Activated CD4-positive, alpha-beta T cell treated with anti-CD3 and anti-CD28 coated beads, Interleukin-2, amount 50 U/mL, for 4 hours (primary cell): ENCODE results near the gene PIWIL1.

Experiments
- DNase-seq, 2 experiments: peaks; one replicate each; pipeline ENCODE4 v3.0.0-alpha.2; 2020

PIWIL1 gene

DNA sequence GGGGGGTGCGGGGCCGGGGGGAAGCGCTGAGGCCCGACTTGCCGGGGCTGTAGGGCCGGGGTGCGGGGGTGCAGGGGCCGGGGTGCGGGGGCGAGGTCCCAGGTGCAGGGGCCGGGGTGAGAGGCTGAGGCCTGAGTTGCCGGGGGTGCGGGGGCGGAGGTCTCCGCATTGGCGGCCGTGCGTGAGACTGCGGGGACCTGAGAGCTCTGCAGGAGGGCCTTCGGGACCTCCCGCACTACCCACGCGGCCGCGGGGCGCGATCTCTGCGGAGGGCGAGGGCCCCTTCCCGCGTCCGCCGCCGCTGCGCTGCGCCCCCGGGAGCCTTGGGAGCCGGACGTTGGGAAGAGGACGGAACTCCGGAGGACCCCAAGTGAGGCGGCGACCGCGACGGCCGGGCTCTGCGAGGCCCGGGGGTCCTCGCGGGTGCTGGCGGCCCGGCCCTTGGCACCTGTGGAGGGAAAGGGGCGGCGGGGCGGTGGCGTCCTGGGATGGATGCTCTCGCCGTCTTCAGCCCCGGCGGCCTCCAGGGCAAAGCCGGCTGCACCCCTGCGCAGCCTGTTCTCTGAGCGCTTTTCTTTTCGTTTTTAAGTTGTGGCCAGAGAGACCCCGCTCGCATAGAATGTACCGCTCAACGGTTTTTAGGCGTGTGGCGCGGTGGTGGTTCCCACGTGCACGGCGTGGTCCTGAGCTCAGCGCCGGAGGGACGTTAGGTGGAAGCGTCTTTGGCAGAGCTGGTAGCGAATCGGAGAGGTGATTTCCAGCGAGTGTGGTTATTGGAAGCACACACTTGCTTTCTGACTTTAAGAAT is 1.3 kb downstream of the PIWIL1 start:
- no peak for DNase-seq

DNA sequence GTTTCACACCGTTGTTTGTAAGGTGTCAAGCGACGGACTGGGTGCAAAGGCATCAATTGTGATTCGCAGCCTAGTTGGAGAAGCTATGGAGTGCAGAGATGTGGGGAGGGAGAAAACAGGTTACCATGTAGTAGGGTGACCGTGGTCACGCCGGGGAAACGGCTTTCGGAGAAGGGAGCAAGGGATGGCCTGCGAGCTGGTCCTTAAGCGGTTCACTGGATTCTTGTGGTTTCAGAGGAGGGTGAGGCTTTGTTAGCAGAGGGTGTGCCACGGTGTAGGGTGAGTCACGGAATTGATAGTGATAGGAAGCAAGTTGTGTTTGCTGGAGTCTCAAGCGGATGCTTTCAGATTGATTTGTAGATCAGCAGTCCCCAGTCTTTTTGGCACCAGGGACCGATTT is 2.3 kb downstream of the PIWIL1 start:
- no peak for DNase-seq

DNA sequence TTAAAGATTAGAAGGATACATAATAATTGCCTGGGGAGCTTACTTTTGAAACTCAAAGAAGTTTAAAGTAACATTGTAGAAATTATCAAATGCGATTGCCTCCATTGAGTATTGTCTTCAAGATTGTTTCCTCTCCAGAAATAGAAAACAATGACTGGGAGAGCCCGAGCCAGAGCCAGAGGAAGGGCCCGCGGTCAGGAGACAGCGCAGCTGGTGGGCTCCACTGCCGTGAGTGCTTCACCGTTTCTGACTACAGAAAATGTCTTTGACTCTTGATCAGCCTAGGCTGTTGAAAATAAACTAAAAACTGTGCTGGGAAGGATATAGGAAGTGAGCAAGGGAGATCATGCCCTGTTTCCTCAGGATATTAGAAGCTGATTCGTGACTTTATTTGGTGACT is 4.8 kb downstream of the PIWIL1 start:
- DNase-seq, result no peak

DNA sequence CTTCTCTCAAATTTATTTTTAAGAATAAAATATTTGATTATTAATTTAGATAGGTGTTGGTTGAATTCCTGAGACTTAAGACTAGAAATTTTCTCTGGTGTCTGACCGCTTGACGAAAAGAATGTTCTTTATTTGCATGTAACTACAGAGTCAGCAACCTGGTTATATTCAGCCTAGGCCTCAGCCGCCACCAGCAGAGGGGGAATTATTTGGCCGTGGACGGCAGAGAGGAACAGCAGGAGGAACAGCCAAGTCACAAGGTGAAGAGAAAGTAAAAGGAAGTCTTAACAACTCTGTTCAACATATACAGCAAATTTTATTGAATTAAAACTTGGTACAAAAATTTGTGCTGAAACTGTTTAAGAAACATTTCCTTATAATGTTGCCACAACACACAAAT is 5.2 kb downstream of the PIWIL1 start:
- no peak for DNase-seq

DNA sequence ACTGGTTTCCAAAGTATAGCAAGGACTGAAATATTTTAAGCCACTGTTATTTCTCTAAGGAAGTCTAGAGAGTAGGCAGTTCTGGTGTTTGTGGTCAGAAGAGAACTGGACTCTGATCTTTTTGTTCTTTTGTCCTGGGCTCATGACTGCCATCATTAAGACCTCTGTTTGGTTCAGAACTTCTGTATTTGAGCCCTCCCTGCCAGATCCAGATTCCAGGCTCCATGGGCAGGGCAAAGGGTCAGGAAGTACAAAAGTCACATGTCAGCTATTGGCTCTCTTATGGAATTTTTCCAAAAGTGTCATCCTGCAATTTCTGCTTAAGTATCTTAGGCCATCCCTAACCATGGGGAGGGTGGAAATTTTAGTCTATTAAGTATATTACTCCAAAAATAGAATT is 6.8 kb downstream of the PIWIL1 start:
- DNase-seq, result no peak

DNA sequence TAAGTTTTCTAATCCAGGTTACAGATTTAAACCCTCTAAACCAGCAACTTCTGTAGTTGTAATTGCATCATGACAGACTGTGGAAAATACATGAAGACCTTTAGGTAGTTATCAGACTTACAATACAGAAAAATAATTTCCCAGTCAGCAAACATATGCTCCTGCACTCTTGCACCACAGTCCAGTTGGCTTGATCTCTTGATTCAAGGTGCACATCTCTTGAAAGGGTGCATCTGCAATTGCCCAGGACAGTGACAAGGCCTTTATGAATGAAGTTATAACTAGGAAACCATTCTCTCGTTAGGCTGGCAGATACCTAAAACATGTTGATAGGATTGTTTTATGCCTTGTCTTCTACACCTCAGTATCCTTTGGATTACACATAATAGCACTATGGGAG is 7.6 kb downstream of the PIWIL1 start:
- DNase-seq, result no peak

DNA sequence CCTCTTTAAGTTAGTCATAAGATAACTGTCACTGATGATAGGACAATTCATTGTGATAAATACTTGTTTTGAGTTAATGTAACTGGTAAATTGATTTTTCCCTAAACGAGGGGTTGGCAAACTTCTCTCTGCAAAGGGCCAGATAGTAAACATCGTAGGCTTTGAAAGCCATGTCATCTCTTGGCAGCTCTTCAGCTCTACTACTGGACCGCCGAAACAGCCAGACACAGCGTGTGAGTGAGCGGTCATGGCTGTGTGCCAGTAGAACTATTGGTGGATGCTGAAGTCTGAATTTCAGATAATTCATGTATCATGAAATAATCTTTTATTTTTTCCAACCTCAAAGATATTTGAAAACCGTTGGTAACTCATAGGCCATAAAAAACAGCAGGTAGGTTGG is 9.9 kb downstream of the PIWIL1 start:
- no peak for DNase-seq

DNA sequence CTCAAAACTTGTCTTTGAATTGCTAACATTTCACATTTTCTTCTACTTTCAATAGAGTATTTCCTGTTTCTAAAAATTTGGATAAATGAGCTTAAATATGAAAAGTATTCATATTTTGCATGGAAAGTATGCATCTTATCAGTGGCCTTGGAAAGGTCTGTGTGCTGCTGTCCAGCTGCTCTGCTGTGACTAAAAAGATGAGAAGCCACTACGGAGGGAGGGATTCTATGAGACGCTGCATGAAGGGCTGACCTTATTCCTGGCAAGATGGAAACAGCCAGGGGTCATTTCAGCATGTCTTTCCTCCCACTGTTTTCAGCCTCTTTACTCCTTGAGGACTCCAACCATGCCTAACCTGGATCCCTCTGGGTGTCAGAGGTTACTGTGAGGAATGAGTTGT is 13.0 kb downstream of the PIWIL1 start:
- no peak for DNase-seq

DNA sequence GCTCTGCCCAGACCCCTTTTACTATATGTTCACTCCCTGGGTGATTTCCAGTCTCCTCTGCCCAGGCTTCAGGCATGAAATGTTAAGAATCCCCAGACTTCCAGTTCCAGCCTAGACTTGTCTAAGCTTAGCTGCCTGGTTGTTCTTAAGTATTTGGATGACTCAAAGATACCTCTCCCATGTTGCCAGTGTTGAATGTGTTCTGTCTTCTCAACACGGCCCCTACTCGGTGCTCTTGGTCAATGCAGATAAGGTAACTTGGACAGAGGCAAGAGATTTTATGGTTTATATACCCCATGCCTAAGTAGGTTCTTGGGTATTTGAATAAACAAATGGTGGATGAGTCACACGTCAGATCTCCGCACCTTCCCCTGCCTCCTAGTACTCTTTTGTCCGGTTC is 13.6 kb downstream of the PIWIL1 start:
- DNase-seq, result no peak

DNA sequence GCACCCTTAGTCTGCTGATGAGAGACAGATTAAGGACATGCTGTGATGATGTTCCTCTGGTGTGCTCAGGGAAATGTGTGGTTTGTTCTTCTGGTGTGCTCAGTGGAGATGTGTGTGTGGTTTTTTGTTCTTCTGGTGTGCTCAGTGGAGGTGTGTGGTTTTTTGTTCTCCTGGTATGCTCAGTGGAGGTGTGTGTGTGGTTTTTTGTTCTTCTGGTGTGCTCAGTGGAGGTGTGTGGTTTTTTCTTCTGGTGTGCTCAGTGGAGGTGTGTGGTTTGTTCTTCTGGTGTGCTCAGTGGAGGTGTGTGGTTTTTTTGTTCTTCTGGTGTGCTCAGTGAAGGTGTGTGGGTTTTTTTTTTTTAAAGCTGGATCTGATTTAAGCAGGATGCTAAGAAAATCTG is 15.4 kb downstream of the PIWIL1 start:
- DNase-seq, result no peak

DNA sequence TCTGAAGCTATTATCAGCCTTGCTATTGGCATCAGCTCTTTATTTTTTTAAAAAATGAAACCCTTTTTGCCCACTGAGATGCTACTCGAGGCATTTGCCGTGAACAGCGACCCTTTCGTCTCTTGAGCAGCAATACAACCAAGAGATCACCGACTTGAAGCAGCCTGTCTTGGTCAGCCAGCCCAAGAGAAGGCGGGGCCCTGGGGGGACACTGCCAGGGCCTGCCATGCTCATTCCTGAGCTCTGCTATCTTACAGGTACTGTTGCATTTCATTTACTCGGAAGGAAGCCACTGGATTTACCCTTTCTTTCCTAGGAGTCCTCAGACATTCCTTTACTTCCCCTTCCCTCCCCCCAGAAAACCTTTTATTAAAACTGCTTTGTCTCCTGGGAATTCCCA is 16.7 kb downstream of the PIWIL1 start:
- DNase-seq, result no peak

DNA sequence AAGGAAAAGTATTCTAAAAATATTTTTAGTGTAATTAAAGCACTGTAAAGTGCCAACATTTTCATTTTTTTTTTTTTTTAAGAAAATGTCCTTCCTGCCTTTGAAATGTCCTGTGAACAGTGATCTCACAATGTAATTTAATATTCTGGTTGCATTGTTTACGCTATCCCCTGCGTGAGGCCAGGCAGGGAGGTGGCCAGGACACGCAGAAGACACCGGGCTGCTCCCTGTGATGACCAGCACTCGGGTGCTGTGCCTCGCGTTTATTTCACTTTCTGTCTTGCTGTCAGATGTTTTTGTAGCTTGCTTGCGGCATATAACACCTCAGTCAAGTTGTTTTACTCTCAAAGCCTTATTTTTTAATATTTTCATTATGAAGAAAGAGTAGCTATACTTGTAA is 18.5 kb downstream of the PIWIL1 start:
- DNase-seq, result no peak

DNA sequence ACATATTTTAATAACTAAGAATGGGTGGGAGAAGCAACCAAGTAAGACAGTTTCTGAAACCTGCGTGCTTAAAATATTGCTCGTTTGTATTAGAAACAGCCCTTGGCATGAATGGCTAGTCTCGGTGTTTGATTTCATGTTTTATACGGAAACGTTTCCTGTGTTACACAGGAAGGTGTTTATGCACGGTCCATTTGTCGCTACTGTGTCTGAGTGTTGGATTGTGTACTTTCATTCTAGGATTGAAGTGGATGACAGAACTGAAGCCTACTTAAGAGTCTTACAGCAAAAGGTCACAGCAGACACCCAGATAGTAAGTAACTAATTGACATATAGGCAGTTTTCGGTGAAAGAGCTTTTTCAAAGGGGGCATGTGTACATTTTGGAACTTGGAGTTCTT is 19.6 kb downstream of the PIWIL1 start:
- no peak for DNase-seq

DNA sequence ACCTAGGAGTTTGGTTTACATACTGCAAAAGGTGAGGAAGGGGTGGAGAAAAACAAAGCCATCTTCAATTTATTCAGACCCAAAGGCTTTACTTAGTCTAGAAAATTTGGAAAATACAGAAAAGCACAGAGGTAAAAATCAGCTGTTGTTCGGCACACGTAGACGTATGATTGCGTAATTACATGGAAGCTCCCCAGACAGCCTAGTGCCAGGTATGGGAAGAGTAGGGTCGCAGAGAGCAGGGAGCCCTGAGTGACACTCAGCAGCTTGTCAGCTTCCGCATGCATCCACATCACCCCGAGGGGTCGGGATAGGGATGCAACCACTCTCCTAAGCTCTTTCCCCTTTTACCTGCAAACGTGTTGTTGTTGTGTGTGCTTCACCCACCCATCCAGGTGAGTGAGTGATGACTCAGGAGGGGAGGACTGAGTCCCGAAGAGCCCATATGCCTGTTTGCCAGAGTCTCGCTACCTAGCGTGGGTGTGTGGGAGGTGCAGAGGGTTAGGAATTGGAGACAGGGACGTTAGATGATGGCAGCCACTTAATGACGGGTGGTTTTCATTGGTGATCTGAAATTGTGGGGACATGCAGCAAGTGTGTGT is 20.1 kb downstream of the PIWIL1 start:
- DNase-seq, result no peak

DNA sequence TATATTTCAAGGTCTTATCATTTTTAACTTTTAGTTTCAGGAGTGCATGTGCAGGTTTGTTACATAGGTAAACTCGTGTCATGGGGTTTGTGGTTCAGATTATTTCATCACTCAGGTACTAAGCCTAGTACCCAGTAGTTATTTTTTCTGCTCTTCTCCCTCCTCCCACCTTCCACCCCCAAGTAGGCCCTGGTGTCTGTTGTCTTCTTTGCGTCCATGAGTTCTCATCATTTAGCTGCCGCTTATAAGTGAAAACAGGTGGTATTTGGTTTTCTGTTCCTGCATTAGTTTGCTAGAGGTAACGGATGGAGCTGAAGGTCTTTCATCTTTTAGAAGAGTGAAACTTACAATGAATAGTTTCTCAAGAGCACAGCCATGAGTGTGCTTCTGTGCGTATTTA is 24.4 kb downstream of the PIWIL1 start:
- no peak for DNase-seq

DNA sequence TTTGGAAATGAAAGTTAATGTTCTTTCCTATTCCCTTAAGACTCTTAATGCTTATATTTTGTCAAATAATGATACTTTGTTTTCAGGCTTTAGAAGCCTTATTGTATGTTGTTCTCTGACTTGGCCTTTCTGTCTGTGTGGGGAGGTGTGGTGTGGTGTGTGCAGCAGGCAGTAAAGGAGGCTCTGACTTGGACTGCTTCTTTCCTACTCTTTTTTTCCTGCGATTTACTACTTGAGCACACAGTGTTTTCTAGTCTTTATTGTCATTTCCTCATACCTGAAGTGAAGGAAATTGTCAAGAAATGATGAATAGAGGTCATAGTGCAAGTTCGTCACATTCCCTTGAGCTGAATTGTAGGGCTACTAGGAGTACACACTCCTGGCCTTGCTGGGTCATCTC is 26.9 kb downstream of the PIWIL1 start:
- DNase-seq, result no peak

DNA sequence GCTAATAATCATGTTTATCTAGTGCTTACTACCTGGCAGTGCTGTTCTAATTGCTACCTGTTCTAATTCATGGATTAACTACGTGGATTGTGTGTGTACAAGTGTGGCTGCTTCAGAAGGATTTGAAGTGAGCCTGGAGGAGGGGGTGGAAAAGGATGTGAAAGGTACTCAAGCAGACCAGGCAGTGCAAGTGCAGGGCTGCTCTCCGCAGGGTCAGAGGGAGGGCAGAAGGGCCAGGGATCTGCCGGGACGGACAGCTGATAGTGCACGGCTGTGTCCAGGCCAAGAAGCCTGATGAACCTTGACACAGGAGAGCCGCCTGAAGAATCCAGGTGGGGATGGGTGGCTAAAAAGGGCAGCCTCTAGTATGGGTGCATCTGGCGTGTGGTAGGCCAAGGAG is 28.5 kb downstream of the PIWIL1 start:
- DNase-seq, result no peak

DNA sequence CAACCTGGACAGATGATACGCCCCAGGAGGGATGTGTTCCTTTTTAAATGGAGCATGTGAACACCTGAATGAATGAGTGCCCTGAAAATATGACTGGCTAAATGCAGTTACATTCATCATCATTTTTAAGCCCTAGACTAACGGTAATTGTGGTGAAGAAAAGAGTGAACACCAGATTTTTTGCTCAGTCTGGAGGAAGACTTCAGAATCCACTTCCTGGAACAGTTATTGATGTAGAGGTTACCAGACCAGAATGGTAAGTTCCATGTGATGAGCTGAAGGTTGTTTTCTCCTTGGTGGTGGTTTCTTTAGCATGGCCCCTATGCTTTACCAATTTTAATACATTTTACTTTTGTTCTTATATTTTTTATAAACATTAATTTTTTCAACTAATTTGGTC is 29.3 kb downstream of the PIWIL1 start:
- no peak for DNase-seq

DNA sequence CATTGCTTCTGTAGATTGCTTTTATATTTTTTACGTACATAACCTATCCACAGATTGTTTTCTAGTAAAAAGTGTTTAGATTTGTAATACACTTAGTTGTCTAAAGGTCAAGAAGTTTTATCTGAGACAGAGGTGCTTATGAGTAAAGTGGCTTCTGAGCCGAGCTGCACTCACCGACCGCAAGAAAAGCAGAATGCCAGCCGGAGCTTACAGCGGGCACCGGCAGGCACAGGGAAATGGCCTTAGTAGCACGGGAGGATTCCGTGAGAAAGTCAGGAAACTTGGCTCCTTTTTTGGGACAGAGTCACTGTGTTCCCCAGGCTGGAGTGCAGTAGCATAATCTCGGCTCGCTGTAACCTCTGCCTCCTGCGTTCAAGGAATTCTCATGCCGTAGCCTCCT is 29.8 kb downstream of the PIWIL1 start:
- no peak for DNase-seq

DNA sequence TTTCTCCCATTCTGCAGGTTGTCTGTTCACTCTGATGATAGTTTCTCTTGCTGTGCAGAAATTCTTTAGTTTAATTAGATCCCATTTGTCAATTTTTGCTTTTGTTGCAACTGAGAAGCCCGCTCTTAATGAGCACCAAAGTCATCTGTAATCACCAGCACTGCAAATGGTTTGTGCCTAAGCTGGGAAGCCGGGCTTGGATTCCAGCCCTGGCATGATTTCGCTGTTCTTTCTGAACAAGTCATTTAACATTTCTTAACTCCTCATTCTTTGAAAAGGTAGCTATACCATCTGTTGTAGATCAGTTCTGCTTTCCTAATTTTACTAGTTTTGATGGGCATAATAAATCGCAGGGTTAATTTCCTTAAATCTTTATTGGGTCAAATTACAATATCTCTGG is 32.1 kb downstream of the PIWIL1 start:
- DNase-seq, result no peak

DNA sequence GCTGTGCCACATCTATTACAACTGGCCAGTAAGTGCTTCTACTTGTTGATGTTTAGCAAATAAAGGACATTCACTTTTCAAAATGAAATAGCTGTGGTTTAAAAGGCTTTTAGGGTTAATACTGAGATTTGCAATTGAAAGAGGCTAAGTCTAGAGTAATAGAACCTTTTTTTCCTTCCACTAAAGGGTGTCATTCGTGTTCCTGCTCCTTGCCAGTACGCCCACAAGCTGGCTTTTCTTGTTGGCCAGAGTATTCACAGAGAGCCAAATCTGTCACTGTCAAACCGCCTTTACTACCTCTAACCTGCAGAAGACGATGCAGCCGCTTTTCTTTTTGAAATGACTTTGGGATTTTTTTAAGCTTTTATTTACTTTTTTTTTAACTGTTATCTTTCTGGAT is 33.6 kb downstream of the PIWIL1 start:
- no peak for DNase-seq

DNA sequence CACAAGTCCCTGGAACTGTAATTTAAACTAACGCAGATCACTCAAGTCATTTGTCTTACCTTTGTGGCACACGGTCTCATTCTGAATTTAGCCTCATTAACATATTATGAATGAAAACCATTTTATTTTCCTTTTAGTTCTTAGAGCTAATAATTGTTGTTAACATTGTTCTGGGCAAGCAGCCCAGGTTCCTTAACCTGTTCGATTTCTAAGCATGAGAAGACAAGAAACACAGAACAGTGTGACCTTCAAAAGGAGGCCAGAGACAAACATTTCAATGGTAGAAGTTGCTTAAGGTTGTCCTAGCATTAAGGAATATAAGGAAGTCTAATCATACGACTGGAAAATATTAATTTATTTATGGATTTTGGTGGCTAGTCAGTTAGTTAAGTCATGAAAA is 35.2 kb downstream of the PIWIL1 start:
- DNase-seq, result no peak

DNA sequence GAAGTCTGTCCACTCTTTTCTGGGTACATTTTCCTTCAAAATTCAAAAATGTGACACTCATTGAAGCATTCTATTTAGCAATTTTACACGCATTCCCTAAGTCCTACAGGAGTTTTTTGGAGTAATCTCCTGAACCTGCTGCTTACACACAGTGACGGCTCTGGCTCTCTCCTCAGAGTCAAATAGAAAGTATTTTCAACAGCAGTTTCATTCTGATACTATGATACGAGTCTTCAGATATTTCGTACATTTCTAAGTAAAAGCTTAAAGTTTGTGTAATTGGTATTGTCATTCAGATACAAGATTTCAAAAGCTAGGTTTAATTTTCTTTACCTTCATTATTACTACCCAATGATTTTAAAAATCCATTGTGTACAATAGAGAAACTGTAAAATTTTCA is 36.4 kb downstream of the PIWIL1 start:
- no peak for DNase-seq

DNA sequence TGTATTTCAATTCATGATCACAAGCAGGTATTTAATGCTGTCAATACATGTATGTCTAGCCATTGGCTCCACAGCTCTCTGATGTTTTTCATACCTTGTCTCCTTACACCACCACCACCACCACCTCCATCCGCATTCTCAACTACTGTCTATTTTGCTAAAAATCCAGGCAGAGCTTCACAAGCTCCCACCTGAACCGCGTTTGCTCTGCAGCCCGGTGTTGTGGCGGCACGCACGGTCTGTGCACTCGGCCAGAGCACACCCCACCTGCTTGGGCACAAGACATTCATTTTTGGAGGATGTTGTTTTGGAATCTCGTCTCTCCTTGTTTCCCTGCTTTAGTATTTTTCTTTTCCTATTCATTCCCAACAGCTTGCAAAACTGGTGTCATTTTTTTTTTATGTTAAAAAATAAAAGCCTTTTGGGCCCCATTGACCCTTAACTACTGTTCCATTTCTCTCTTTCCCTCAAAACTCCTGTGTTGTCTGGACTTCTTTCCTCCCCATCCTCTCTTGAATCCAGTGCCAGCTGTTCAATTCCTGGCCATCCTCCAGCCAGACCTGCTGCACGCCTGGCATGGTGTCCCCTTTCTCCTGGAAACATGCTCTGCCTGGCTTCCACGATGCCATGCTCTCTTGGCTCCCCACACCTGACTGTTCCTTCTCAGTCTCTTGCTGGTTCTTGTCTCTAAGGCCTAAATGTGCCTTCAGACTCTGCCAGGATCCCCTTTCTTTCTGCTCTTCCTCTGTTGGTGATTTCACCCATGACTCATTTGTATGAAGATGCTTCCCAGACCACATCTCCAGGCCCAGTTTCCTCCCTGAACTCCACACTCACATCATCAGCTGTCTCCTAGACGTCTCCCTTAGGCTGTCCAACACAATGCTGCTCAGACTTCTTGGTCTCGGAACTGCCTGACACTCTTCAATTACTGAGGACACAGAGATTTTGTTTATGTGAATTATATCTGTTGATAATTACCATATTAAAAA is 37.9 kb downstream of the PIWIL1 start:
- DNase-seq, result no peak
